Muscle of back (tissue), 11 donors: ENCODE data around the gene BFSP2. TPM values are rescaled to one million over a fixed set of nuclear protein-coding genes. Genes with fewer than 3 reads are reported as not detected.
"Not testable (repeated sequence)": the region's sequence is repeated elsewhere in the genome, so short reads cannot be mapped to it uniquely, and the experiment has no call there.

ENCODE experiments used
- DNase-seq, 3 donors: peaks; one replicate each; pipeline versions ENCODE4 v3.0.0 to v3.0.0-alpha.2; 2013
- polyA plus RNA-seq, 10 donors: library from polyadenylated mRNA; unstranded; fragments of 120-200 nt; gene quantifications; one replicate each; pipeline ENCODE4 v1.2.1, GENCODE V29; 2013; ENCODE audit not compliant: insufficient read length in 10 of 10

BFSP2 gene
- polyA plus RNA-seq, 10 donors = 0.63 TPM; not detected in 9

DNA sequence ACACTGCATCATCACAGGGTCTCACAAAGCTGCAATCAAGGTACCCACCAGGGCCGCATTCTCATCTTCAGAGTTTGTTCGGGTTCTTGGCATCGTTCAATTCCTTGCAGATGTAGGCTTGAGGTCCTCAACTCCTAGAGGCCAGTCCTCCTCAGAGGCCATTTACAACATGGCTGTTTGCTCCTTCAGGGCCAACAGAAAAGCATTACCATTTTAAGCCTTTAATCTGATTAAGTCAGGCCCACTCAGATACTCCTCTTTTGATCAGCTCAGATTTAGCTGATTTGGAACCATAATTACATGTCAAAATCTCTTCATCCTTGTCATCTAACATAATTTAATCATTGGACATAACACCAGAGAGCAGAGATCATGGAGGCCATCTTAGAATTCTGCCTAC lies 55.4 kb downstream of the BFSP2 start:
- DNase-seq = no peak

DNA sequence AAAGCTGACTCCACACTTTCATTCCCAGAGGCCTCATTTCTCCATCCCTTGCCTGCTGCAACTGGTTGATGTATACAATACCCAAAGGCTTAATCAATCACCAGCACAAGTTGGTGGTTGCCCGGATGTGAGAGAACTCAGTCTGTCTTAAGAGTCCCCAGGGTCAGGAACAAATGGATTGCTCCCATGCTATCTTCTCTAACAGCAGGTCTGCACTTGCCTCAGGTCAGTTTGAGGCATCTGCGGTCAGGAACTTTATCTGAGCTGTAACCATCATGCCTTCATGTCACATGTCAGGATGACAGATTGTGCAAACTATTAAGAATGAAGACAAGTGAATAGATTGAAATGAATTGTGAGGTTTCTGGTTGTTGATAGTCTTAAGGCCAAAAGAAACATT lies 56.1 kb downstream of the BFSP2 start:
- DNase-seq = no peak

DNA sequence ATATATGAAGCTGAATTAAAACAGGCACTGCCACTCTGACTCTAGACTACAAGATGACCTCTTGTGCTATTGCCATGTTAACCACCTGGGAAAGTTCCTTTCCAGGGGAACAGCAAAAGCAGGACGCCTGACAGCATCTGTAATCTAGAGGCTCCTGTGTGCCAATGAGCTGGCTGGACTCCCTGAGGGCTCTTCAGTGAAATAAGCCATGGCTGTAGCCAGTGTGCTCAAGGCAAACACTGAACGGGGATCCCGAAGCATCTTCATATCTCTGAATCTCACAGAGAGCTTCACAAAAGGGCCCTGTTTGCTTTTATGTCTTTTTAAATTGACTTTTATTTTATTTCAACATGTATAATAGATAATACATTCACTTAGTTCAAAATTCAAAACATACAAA lies 57.2 kb downstream of the BFSP2 start:
- DNase-seq = no peak

DNA sequence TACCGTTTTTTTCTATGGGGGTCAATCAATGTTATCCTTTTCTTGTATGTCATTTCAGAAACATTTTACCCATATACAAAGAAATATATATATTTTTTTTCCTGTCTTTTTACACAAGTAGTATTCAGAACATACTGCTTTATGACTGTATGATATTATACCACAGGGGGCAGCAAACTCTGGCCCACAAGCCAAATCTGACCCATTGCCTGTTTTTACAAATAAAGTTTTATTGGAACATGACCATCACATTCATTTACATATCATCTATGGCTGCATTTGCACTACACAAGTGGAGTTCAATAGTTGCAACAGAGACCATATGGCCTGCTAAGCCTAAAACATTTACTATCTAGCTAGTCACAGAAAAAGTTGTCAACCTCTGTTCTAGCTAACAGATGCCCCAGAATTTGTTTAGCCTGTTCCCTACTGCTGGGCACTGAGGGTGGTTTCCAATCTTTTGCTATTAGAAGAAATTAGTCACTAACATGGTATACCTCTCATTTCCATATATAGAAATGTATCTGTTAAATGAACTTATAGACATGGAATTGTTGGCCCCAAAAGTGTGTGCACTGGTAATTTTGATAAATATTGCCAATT lies 57.7 kb downstream of the BFSP2 start:
- DNase-seq = no peak

DNA sequence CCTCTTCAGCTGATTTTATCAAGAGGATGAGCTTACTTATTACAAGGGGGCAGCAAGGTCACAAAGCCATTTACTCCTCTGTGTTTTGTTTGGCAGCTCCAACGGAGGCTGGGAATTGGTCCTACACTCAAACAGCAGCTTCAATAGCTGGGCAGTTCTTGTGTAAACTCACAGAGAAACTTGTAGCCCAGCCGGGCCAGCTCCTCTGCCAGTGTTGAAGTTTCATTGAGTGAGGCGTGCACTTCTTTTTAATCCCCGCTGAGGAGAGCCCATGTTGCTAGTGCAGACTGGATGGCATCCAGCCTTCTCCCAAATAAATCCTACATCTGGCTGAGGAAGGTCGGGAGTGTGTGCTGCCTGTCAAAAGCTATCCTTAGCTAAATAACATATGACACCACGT lies 59.5 kb downstream of the BFSP2 start:
- DNase-seq = peak; percentile 42 to 67 (median 52)

DNA sequence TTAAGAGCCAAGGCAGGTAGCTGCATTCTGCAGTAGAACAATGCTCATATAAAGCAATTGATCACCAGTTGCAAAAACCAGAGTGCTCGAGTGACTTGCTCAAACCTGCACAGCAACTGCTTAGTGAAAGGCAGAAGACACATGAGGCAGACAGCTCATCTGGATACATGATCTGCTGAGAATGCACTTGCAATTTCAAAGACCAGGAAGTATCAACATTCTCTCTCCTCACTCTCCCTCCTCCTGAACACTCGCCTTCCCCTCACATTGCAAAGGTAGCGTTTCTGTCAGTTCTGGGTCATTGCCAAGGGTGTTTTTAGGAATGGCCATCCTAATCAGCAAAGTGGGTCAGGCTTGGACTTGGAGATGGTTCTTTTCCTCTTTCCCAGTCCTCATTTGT lies 61.0 kb downstream of the BFSP2 start:
- no peak for DNase-seq

DNA sequence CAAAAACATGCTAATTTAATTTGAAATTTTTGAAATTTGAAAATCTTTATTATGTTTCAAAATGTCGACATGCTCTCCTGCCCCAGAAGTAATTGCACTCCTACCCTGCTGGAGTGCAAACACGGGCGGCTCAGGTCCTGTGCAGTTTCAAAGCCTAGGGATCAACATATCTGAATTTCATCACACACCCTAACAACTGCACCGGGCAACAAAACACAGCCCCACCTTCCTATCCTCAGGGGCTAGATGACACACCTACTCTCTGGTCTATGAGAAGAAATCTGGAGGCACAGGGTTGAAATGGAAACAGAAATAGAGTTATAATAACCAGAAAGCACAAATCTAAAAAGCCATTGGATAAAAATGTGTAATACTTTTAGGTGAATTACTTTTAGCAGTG lies 61.4 kb downstream of the BFSP2 start:
- DNase-seq = no peak

DNA sequence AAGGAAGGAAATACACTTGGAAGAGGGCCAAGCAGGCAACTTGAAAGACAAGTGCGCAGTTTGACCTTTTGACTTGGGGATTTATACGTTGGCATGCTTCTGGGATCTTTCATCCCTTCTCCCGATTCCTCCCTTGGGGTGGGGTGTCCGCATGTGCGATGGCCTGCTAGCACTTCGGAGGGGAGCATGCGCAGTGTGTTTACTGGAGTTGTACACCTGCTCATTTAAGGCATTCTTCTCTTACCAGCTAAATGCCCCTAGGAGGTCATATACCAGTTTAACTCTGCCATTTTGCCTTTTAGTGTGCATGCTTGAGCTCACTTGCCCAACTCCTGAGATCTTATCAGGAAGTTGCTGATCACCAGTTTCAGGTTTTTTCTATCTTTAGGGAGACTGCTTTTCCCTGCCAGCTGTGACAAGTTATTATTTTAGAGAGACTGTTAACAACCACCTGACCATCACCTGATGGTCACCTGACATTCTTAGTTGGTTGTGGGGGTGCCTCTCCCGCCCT lies 63.5 kb downstream of the BFSP2 start:
- DNase-seq = no peak

DNA sequence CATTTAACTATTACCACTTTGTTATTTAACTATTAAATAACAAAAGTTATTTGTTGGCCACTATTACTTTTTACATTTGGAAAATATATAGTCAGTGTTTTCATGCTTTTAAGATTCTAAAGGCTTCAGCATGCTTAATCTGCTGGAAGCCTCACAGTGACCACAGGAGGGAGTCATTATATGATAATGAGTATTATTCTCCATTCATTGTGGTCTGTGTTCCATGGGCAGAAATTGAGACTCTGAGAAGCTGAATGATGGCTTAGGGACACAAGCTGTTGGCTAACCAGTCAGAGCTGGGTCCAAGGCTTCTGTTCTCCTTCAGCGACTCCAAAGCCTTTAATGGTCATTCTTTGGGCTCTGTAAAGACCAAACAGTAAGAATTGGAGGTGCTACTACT lies 64.7 kb downstream of the BFSP2 start:
- peak in 1 of 3 donors; percentile 68 for DNase-seq

DNA sequence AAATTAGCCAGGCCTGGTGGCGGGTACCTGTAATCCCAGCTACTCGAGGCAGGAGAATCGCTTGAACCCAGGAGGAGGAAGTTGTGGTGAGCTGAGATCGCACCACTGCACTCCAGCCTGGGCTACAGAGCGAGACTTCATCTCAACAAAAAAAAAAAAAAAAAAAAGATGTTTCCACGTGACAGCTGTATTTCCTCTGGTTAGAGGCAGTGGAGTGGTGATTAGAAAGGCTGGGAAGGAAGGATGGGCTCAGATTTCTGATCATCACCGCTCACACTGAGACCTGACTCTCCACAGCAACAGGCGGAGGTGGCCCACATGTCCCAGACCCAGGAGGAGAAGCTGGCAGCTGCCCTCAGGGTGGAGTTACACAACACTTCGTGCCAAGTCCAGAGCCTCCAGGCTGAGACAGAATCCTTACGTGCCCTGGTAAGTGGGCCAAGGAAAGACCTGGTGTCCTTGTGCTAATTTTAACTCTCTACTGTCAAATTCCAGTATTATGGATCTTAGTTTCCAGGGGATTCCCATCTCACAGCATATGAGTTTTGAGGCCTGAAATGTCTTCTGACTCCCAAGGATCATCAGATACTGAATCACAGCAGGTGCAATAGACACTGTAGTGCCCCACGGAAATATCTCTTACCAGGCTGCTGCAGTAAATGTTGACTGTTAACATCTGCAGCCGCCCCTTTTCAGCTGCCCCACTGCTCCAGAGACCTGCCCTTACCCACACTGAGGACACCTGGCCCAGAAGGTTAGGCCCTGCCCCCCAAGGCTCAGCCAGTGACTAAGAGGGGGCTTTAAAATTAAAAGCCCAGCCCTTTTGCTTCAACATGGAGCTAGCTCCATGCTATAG lies 66.9 kb downstream of the BFSP2 start:
- peak; percentile 43 to 65 (median 50) for DNase-seq

DNA sequence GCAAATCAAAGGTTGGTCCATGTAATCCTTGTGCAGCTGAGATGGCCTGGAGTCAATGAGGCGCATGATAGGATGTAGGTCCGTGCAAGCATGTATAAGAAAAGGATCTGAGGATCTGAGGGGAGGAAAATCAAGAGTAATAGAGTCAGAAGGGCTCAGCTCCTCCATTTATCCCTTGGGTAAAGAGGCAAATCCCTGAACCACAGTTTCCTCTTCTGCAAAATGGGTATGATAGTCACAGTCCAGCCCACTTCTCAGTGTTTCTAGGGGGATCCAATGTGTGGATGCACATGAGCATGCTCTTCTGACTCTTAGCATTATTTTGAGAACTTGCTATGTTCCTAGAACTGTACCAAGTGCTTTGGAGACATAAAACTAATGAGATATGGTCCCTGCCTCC lies 67.9 kb downstream of the BFSP2 start:
- DNase-seq = no peak

DNA sequence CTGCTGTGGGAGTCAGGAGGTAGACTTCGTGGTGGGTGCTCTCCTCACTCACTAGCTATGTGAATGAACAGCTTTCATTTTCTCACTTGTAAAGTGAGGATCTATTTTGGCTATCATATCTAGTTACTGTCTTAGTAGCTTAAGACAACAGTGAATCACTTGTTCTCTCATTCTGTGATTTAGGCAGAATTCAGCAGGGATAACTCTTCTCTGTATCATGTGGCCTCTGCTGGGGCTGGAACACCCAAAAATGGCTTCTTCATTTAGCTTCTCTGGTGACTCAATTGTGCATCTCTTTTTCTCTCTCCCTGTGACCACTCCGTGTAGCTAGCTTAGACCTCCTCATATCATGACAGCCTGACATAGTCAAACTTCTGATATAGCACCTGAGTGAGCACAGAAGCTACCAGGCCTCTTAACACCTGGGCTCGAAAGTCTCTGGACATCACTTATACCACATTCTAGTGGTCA lies 68.4 kb downstream of the BFSP2 start:
- DNase-seq = no peak

DNA sequence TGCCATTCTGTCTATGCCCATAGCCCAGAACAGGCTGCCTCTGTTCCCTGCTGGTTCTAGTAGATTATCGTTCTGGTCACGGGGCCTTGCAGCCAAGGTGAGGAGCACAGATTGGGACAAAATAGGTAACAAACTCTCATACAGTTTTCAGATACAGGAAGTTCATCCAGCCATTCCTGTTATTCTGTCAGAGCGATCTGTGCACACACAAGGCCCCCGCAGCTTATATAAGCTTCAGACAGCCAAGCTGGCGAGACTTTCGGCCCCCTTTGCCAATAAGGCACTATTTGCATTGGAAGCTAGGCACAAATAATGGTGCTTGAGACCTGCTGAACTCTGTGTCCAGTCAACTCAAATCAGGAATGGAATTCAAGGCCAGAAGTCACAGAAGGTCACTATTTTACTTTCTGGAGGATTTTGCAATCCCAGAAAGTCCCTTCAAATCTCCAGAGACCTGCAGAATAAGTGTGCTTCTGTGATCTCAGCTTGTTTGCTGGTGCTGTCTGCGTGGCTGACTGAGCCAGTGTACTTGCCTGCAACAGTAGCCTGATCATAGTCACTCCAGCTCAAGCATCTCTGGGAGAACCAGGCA lies 69.4 kb downstream of the BFSP2 start:
- DNase-seq = no peak

DNA sequence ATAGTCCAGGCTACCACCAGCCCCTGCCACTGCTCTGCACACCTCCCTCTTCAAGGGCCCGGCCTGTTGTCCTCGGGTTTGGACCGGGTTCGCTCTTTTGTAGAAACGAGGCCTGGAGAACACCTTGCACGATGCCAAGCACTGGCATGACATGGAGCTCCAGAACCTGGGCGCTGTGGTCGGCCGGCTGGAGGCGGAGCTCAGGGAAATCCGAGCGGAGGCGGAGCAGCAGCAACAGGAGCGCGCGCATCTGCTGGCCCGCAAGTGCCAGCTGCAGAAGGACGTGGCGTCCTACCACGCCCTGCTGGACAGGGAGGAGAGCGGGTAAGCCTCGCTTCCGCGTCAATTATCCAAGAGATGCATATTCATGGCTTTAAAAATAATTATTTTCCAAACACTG lies 72.4 kb downstream of the BFSP2 start:
- peak in 2 of 3 donors; percentile 37 to 45 for DNase-seq

DNA sequence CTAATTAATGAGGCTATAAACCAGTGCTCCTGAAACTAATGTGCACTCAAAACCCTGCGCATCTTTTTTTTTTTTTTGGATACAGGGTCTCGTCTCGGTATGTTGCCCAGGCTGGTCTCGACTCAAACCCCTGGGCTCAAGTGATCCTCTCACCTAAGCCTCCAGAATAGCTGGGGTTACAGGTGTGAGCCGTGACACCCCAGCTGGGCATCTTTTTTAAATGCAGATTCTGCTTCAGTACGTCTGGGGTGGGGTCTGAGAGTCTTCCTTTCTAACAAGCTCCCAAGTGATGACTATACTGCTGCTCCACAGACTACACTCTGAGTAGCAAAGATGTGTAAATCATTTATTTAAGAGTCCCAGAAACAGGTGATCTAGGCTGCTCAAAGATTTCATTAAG lies 73.0 kb downstream of the BFSP2 start:
- DNase-seq = no peak

DNA sequence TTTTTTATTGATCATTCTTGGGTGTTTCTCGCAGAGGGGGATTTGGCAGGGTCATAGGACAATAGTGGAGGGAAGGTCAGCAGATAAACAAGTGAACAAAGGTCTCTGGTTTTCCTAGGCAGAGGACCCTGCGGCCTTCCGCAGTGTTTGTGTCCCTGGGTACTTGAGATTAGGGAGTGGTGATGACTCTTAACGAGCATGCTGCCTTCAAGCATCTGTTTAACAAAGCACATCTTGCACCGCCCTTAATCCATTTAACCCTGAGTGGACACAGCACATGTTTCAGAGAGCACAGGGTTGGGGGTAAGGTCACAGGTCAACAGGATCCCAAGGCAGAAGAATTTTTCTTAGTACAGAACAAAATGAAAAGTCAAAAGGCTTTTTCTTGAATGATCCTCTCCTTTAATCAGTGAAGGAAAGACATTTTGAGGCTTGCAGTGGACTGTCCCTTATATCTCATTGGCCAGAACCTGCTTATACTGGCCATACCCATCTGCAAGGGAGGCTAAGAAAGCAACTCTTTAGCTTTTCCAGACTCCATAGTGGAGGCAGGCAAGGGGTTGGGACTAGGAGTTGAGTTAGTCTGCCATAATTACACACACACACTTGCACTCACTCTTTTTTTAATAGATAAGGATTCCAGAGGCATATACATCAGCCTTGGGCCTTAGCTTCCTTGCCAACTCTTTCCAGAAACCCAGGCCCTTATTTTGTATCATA lies 73.8 kb downstream of the BFSP2 start:
- not testable (repeated sequence) for DNase-seq

DNA sequence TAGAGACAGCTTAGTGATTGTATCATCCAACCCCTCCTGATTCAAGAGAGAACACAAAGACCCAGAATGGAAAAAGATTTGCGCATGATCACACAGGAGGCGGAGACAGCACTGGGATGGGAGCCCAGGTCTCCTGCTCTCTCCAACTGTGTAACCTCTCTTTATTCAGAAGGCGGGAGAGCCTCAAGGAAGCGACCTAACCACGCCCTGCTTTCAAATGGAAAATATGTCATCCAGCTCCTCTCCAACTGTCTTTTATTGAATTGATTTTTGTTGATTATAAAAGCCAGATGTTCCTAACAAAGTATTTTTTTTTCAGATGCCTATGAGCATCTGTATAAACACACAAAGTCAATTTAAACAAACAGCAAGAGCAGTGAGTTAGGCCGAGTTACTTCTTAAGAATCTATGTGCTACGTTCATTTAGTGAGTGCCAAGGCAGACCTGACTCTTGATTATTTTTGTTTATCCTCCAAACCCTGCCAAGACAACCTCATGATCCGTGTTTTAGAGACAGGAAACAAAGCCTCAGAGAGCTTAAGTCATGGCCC lies 74.5 kb downstream of the BFSP2 start:
- peak; percentile 88 to 97 (median 95) for DNase-seq

DNA sequence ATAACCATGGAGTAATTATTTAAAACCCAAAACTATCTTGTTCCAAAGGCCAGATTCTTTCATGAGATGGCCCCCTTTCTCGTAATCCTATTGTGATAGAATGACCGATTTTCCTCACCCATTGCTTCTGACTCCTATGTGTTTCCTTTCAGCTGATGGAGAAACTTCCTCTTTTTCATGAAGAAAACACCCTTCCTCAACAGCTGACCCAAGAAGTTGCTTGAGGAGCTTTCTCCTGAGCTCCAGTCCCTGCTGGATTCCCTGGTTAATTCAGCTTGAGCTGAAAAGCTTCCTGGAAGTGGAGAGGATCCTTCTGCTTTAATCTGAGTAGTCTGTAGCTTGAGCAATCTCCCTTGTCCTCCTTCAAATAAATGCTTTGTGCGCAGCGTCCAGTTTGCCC lies 75.0 kb downstream of the BFSP2 start:
- DNase-seq = peak in 1 of 3 donors; percentile 55

DNA sequence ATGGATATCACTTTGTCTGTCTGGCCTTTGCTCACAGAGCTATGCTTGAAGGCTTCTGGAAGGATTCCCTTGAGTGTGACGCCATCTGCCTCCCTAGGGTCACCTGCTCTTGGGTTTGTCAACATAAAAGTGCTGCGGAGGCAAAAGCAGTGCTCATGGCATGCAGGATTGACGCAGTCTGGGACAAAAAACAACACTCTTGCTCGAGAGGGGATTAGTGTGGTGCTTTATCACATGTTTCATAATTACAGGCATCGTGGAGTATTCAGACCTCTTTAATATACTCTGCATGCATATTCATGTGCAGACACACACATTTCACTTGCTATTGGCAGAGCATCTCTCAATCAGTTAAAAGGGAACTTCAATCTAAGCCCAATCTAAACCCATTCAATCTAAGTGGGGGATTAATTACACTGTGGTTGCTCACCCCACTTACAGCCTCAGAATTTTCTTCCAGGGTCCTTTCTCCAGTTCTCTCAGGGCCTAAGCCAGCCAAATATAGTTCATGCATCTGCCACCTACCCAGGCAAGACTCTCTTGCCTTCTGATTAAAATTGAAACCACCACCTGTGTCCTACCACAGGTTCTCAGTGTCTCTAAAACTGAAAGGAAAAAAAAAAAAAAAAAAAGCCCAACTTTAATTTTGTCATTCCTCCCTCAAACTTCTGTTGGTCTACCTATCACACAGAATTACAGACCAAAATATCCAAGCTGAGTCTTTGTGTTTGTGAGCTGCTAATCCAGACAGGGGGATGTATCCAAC lies 75.6 kb downstream of the BFSP2 start:
- DNase-seq = no peak

DNA sequence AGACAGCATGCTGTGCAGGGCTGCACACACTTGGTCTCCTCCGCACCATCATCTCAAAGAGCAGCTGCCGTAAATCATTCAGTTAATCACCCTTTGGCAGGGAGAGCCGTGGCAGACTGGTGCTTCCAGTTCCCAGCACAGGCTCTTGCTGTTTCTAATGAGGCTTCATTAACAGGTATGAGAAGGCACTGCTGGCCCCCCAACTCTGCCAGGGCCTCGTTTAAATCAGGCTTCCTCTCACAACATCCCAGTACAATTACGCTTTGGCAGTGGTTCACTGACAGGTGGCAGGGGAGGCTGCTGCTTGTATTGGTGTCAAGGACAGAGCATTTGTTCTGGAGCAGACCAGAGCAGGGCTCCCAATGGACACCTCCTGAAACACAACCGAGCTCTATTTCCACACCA lies 77.1 kb downstream of the BFSP2 start:
- peak in 2 of 3 donors; percentile 28 to 39 for DNase-seq

DNA sequence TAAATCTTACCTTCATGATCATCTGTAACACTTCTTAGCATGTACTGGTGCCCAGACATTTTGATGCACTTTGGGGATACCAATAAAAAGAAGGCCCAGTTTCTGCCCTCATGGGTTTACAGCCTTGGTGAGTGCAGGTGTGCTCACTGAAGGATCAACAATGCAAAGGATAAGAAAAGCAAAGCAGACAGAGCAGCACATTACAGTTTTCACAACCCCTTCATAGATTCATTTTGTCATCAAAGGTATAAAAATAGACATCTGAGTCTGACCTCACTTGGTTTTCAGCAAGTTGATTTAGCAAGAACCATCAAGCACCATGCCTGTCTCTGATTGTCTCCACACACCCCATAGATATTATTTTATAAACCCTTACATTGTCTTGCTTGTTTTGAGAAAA lies 77.6 kb downstream of the BFSP2 start:
- no peak for DNase-seq
